Activated naive CD4-positive, alpha-beta T cell treated with anti-CD3 and anti-CD28 coated beads, Interleukin-2, amount 50 U/mL, for 72 hours (primary cell): ENCODE results near the gene OCA2. TPM values are rescaled to one million over a fixed set of nuclear protein-coding genes. Genes with fewer than 3 reads are reported as not detected.
"Not testable (repeated sequence)": the region's sequence is repeated elsewhere in the genome, so short reads cannot be mapped to it uniquely, and the experiment has no call there.

Source experiments
- ATAC-seq, 2 donors: fragments of 150-1000 bp; cut with Tn5 transposase; 2 replicates each; pipeline ENCODE4 v1.10.0; 2021; ENCODE audit warnings: mild to moderate bottlenecking in 2 of 2, moderate library complexity in 2 of 2
- DNase-seq, 2 donors: peaks; one replicate each; pipeline ENCODE4 v3.0.0; 2021 to 2022; ENCODE audit warnings: low spot score in 2 of 2
- H3K27ac Mint-ChIP-seq, 2 donors: one replicate each; pipeline ENCODE4 v1.8.0; 2022; ENCODE audit warnings: mild to moderate bottlenecking in 2 of 2, mixed read lengths in 2 of 2
- H3K36me3 Mint-ChIP-seq, 2 donors: one replicate each; pipeline ENCODE4 v1.8.0; 2022; ENCODE audit warnings: mixed read lengths in 2 of 2
- H3K9me3 Mint-ChIP-seq, 2 donors: one replicate each; pipeline ENCODE4 v1.8.0; 2022; ENCODE audit warnings: mixed read lengths in 2 of 2
- total RNA-seq, 2 donors: library from RNA; stranded (reverse); gene quantifications; one replicate each; pipeline ENCODE4 v1.2.3, GENCODE V29; 2022

OCA2 gene
- total RNA-seq, 2 donors from 2014 or later: not detected

- Mint-ChIP-seq H3K27ac (no peak overlapping the region), H3K36me3 (peaks cover 6% of the 10 kb centered on the region in 2 donors), H3K9me3 (peaks cover 11 to 15% of the 10 kb centered on the region in 2 donors)
- DNase-seq: no peak
- ATAC-seq: no peak
These were observed 329.5 kb downstream of the OCA2 start for GRCh38 chr15:27769652-27770051.

- peaks cover 6% of the 10 kb centered on the region in 2 donors for H3K36me3 Mint-ChIP-seq
- no peak for ATAC-seq
- no peak for DNase-seq
These were observed 330.2 kb downstream of the OCA2 start for GRCh38 chr15:27768732-27769475.

DNA sequence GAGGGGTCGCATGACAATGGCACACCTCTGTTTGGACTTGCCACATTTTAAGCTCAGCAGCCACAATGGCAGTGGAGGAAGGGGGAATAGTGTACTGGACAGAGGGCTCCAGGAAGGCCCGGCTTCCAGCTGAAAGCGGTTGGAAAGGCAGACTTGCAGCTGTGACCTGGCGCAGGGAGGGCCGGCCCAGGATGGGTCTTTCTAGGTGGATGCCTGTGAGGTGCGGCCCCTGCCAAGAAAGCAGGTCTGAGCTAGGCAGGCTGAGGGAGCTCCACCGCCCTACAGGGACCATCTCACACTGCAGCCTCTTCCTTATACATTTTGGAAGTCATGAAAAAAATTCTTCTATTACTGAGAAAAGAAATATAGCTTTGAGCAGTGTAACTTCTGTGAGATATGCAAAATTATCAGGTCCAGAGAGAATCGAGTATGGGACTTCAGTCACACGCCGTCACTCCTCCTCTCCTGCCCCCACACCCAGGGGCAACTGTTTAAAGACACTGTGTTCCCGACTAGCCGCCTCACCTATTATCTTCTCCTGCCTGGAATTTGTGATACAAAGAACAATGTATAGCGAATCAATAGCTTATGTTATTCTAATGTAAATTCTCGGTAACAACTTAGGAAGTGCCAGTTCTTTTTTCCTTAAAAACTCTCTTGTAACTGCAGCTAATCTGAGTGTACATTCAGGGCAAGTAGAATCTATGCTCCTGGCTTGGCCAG is 331.0 kb downstream of the OCA2 start:
- peaks cover 11 to 15% of the 10 kb centered on the region in 2 donors for H3K9me3 Mint-ChIP-seq
- DNase-seq (no peak), ATAC-seq (no peak)
- peaks cover 6% of the 10 kb centered on the region in 2 donors for H3K36me3 Mint-ChIP-seq
- no peak overlapping the region for H3K27ac Mint-ChIP-seq

More at GRCh38 chr15:27768732-27769475, 330.2 kb downstream of the OCA2 start:
- H3K27ac Mint-ChIP-seq: no peak overlapping the region
- peaks cover 11 to 15% of the 10 kb centered on the region in 2 donors for H3K9me3 Mint-ChIP-seq

DNA sequence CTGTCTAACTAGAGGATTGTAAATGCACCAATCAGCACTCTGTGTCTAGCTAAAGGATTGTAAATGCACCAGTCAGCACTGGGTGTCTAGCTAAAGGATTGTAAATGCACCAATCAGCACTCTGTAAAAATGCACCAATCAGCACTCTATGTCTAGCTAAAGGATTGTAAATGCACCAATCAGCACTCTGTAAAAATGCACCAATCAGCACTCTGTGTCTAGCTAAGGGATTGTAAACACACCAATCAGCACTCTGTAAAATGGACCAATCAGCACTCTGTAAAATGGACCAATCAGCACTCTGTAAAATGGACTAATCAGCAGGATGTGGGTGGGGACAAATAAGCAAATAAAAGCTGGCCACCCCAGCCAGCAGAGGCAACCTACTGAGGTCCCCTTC is 331.7 kb downstream of the OCA2 start:
- not testable (repeated sequence) for ATAC-seq, H3K27ac Mint-ChIP-seq, DNase-seq, H3K36me3 Mint-ChIP-seq
- H3K9me3 Mint-ChIP-seq: peaks cover 11 to 18% of the 10 kb centered on the region in 2 donors

DNA sequence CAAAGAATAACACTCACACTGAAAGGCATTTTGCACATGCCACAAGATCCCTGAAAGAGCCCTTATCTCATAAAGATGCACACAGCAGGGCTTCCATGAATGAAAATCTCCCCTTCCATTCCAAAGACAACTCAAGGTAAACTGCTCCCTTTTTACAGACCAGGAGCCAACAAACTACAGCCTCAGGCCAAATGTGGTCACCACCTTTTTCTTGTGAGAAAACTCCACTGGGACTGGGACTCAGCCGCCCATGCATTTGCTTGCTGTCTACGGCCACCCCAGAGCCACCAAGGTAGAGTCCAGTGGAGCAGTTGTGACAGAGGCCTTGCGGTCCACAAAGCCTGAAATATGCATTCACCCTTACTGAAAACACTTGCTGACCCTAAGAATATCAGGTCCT is 334.8 kb downstream of the OCA2 start:
- DNase-seq (no peak), ATAC-seq (no peak)
- no peak overlapping the region for H3K27ac Mint-ChIP-seq
- H3K9me3 Mint-ChIP-seq: peaks cover 6 to 14% of the 10 kb centered on the region in 2 donors
- peaks cover 0 to 6% of the 10 kb centered on the region in 2 donors for H3K36me3 Mint-ChIP-seq

GRCh38 chr15:27763514-27763913 is 335.6 kb downstream of the OCA2 start:
- ATAC-seq (no peak), DNase-seq (no peak)
- Mint-ChIP-seq H3K36me3 (peaks cover 0 to 6% of the 10 kb centered on the region in 2 donors), H3K27ac (peak overlapping the region in 1 of 2 donors; percentile 65), H3K9me3 (peaks cover 6 to 14% of the 10 kb centered on the region in 2 donors)

DNA sequence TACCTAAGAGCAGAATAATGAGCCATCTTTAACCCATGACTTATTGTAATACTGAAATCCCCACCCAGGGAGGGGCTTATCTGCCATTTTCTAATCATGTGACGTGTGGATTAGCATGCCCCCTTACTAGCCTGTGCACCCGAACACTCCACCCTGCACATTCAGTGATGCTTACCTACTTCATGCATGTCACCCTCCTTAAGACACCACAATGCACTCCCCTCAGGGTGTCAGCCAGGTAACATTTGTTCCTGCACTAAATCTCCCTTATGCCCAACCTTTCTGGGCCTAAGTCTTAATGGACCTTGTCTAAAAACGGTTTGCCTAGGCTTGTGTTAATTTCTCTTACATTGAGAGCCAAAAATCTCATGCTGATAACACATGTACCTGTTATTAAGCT is 336.6 kb downstream of the OCA2 start:
- DNase-seq: no peak
- no peak for ATAC-seq
- peaks cover 6 to 14% of the 10 kb centered on the region in 2 donors for H3K9me3 Mint-ChIP-seq
- H3K36me3 Mint-ChIP-seq: peaks cover 0 to 10% of the 10 kb centered on the region in 2 donors
- H3K27ac Mint-ChIP-seq: peak overlapping the region in 1 of 2 donors; percentile 25

GRCh38 chr15:27757052-27757451 is 342.1 kb downstream of the OCA2 start:
- ATAC-seq: no peak
- Mint-ChIP-seq H3K9me3 (peaks cover 0 to 4% of the 10 kb centered on the region in 2 donors), H3K27ac (no peak overlapping the region), H3K36me3 (peaks cover 0 to 4% of the 10 kb centered on the region in 2 donors)
- DNase-seq: no peak

GRCh38 chr15:27752691-27753090 is 346.4 kb downstream of the OCA2 start:
- no peak overlapping the region for H3K27ac Mint-ChIP-seq
- DNase-seq (no peak), ATAC-seq (no peak)
- H3K36me3 Mint-ChIP-seq: peaks cover 0 to 2% of the 10 kb centered on the region in 2 donors
- H3K9me3 Mint-ChIP-seq: peaks cover 0 to 2% of the 10 kb centered on the region in 2 donors

- H3K27ac Mint-ChIP-seq: no peak overlapping the region
- H3K9me3 Mint-ChIP-seq: peaks cover 0 to 6% of the 10 kb centered on the region in 2 donors
- no peak for ATAC-seq
These were observed 351.1 kb downstream of the OCA2 start for GRCh38 chr15:27747997-27748396.

GRCh38 chr15:27746401-27746955 is 352.6 kb downstream of the OCA2 start:
- ATAC-seq (no peak), DNase-seq (no peak)
- no peaks in the 10 kb centered on the region for H3K36me3 Mint-ChIP-seq
- no peak overlapping the region for H3K27ac Mint-ChIP-seq
- peaks cover 0 to 6% of the 10 kb centered on the region in 2 donors for H3K9me3 Mint-ChIP-seq

More at GRCh38 chr15:27747997-27748396, 351.1 kb downstream of the OCA2 start:
- no peaks in the 10 kb centered on the region for H3K36me3 Mint-ChIP-seq
- DNase-seq: no peak

GRCh38 chr15:27744641-27745040 is 354.5 kb downstream of the OCA2 start:
- Mint-ChIP-seq H3K9me3 (peaks cover 6 to 11% of the 10 kb centered on the region in 2 donors), H3K36me3 (no peaks in the 10 kb centered on the region), H3K27ac (no peak overlapping the region)
- ATAC-seq (no peak), DNase-seq (no peak)

DNA sequence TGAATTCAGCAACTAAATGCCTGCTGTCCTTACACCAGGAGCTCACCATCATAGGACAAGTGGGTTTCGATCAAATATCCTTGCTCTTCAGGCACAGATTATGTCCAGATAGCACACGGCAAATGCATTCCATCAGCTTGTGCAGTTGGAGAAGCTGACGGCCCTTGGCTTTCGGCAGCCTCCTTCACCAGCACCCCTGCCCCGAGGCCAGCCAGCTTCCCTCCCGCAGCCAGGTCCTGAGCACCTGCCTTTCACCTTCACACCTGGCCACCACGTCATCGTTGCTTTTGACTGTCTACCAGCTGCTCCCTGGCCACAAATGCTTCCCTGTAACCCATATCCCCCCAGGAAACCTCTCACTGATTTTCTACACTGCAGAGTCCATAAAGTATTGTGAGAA is 355.5 kb downstream of the OCA2 start:
- H3K36me3 Mint-ChIP-seq: no peaks in the 10 kb centered on the region
- H3K27ac Mint-ChIP-seq: no peak overlapping the region
- no peak for DNase-seq
- ATAC-seq: no peak
- peaks cover 6 to 11% of the 10 kb centered on the region in 2 donors for H3K9me3 Mint-ChIP-seq

- no peaks in the 10 kb centered on the region for H3K36me3 Mint-ChIP-seq
- no peak for ATAC-seq
- DNase-seq: no peak
- peaks cover 6 to 14% of the 10 kb centered on the region in 2 donors for H3K9me3 Mint-ChIP-seq
- no peak overlapping the region for H3K27ac Mint-ChIP-seq
These were observed 356.2 kb downstream of the OCA2 start for GRCh38 chr15:27742751-27743477.

GRCh38 chr15:27741226-27741860 is 357.8 kb downstream of the OCA2 start:
- Mint-ChIP-seq H3K36me3 (no peaks in the 10 kb centered on the region), H3K9me3 (peaks cover 6 to 16% of the 10 kb centered on the region in 2 donors), H3K27ac (no peak overlapping the region)
- DNase-seq (no peak), ATAC-seq (no peak)
